ENCODE results near the gene TPST1.
A peak's percentile ranks its signal among the peaks of the same experiment; 100 is the strongest.

Gene TPST1

GRCh38 chr7:66283003-66283920 lies 78.1 kb downstream of the TPST1 start:
- peak overlapping the region; percentile 91 for H3K27ac ChIP-seq (ENCODE audit: poor library complexity, severe bottlenecking)
- no peak for DNase-seq (ENCODE audit: low spot score)

GRCh38 chr7:66296001-66296521 lies 90.9 kb downstream of the TPST1 start:
- DNase-seq (ENCODE audit: low spot score), result no peak
- H3K36me3 ChIP-seq (ENCODE audit: low read depth), result 0 out of 2 replicates have a peak, but pooled peaks cover 3% of the 10 kb centered on the region
- TF ChIP-seq CTCF (IDR thresholded peaks at IDR 0.05; ENCODE audit: poor library complexity, severe bottlenecking), result no peak
- peak overlapping the region; percentile 78 for H3K27ac ChIP-seq (ENCODE audit: poor library complexity, severe bottlenecking)
- peaks cover 9% of the 10 kb centered on the region for H3K9me3 ChIP-seq (ENCODE audit: severe bottlenecking)
- peaks cover 37% of the 10 kb centered on the region for H3K4me1 ChIP-seq (ENCODE audit: insufficient read depth, poor library complexity, severe bottlenecking)
- H3K27me3 ChIP-seq (ENCODE audit: insufficient read depth, poor library complexity, severe bottlenecking), result no peaks in the 10 kb centered on the region
- H3K4me3 ChIP-seq (ENCODE audit: severe bottlenecking), result no peak overlapping the region
- no peak for ATAC-seq (ENCODE audit: low read depth)

More at GRCh38 chr7:66283003-66283920, 78.1 kb downstream of the TPST1 start:
- Histone ChIP-seq H3K36me3 (ENCODE audit: low read depth) (no peaks in the 10 kb centered on the region; the same call in 1 of the 2 replicates), H3K9me3 (ENCODE audit: severe bottlenecking) (no peaks in the 10 kb centered on the region), H3K4me3 (ENCODE audit: severe bottlenecking) (no peak overlapping the region), H3K4me1 (ENCODE audit: insufficient read depth, poor library complexity, severe bottlenecking) (peaks cover 34% of the 10 kb centered on the region), H3K27me3 (ENCODE audit: insufficient read depth, poor library complexity, severe bottlenecking) (no peaks in the 10 kb centered on the region)
- ATAC-seq (ENCODE audit: low read depth), result peak; percentile 96
- TF ChIP-seq CTCF (IDR thresholded peaks at IDR 0.05; ENCODE audit: poor library complexity, severe bottlenecking), result no peak

GRCh38 chr7:66296557-66296956 lies 91.4 kb downstream of the TPST1 start:
- ATAC-seq (ENCODE audit: low read depth) (no peak), DNase-seq (ENCODE audit: low spot score) (no peak)
- Histone ChIP-seq H3K4me1 (ENCODE audit: insufficient read depth, poor library complexity, severe bottlenecking) (peaks cover 37% of the 10 kb centered on the region), H3K27me3 (ENCODE audit: insufficient read depth, poor library complexity, severe bottlenecking) (no peaks in the 10 kb centered on the region), H3K9me3 (ENCODE audit: severe bottlenecking) (peaks cover 9% of the 10 kb centered on the region), H3K4me3 (ENCODE audit: severe bottlenecking) (no peak overlapping the region), H3K36me3 (ENCODE audit: low read depth) (0 out of 2 replicates have a peak, but pooled peaks cover 3% of the 10 kb centered on the region), H3K27ac (ENCODE audit: poor library complexity, severe bottlenecking) (peak overlapping the region; percentile 78)
- no peak for TF ChIP-seq CTCF (IDR thresholded peaks at IDR 0.05; ENCODE audit: poor library complexity, severe bottlenecking)

GRCh38 chr7:66297579-66297978 lies 92.4 kb downstream of the TPST1 start:
- peak overlapping the region; percentile 78 for H3K27ac ChIP-seq (ENCODE audit: poor library complexity, severe bottlenecking)
- TF ChIP-seq CTCF (IDR thresholded peaks at IDR 0.05; ENCODE audit: poor library complexity, severe bottlenecking), result no peak
- ATAC-seq (ENCODE audit: low read depth), result peak; percentile 80

More at GRCh38 chr7:66297579-66297978, 92.4 kb downstream of the TPST1 start:
- Histone ChIP-seq H3K27me3 (ENCODE audit: insufficient read depth, poor library complexity, severe bottlenecking) (no peaks in the 10 kb centered on the region), H3K4me3 (ENCODE audit: severe bottlenecking) (no peak overlapping the region), H3K9me3 (ENCODE audit: severe bottlenecking) (peaks cover 9% of the 10 kb centered on the region), H3K4me1 (ENCODE audit: insufficient read depth, poor library complexity, severe bottlenecking) (peaks cover 37% of the 10 kb centered on the region), H3K36me3 (ENCODE audit: low read depth) (0 out of 2 replicates have a peak, but pooled peaks cover 3% of the 10 kb centered on the region)
- DNase-seq (ENCODE audit: low spot score), result no peak

Measured in RWPE2 (cell line).